Measurements from ENCODE around the gene CCDC186.

Gene CCDC186

DNA sequence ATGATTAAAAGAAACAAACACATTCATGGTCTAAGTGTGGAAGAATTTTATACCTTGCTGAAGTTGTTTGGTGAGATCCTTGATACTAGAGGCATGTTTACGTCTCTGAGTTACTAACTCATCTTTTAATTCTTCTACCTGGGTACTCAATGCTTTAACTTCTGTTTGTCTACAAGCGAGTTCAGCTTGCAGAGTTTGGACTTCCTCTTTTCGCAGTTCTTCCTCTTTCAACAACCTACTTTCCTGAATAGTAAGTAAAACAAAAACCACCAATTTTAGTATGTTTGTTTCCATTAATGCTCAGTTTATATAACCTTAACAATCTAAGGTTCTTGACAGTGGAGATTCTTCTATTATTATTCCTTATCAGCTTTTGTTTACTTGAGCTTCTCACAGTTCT is 42.9 kb downstream of the CCDC186 start:
- TF ChIP-seq CTCF (IDR thresholded peaks at IDR 0.05; ENCODE audit: low read length, missing control alignments), result no peak
- DNase-seq (ENCODE audit: low read depth), result no peak
- H3K4me3 ChIP-seq (replicated peaks; ENCODE audit: low read depth, low read length), result no peak overlapping the region

DNA sequence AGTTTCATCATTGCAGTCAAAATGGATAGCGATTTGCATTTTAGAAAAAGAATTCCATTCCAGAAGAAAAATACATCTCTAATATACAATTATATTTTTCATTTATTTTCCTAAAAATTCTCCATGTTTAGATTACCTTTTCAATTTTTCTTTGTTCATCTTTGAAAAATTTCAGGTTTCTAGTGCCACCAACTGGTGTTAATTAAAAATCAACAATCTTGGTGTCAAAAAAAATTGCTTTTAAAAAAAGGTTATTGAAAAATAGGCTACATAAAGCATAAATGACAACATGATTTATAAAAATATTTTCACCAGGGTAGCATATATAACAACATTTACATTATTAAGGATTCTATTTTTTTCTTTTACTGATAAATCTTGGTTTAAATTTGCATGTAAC is 53.0 kb downstream of the CCDC186 start:
- no peak for TF ChIP-seq CTCF (IDR thresholded peaks at IDR 0.05; ENCODE audit: low read length, missing control alignments)
- no peak overlapping the region for H3K4me3 ChIP-seq (replicated peaks; ENCODE audit: low read depth, low read length)
- no peak for DNase-seq (ENCODE audit: low read depth)

GRCh38 chr10:114118514-114118913 is 55.5 kb downstream of the CCDC186 start:
- no peak for DNase-seq (ENCODE audit: low read depth)
- no peak for TF ChIP-seq CTCF (IDR thresholded peaks at IDR 0.05; ENCODE audit: low read length, missing control alignments)

DNA sequence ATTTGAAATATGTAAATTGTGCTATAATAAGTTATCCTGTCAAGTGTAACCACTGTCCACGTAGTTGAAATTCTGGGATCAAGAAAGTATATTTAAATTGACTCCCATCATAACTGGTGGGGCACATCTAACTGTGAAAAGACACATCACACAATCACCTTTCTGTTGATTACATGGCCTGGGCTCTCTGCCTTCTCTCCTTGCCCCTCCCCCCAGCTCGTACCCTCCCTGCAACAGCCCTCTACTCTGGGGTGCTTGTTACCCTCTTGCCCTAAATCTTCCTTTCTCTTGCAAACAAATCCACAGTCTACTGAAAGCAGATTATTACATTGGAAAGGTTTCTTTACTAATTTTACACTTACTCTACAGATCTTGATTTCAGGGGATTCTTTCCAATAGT is 56.3 kb downstream of the CCDC186 start:
- no peak overlapping the region for H3K4me3 ChIP-seq (replicated peaks; ENCODE audit: low read depth, low read length)
- DNase-seq (ENCODE audit: low read depth), result no peak
- no peak for TF ChIP-seq CTCF (IDR thresholded peaks at IDR 0.05; ENCODE audit: low read length, missing control alignments)

More at GRCh38 chr10:114118514-114118913, 55.5 kb downstream of the CCDC186 start:
- no peak overlapping the region for H3K4me3 ChIP-seq (replicated peaks; ENCODE audit: low read depth, low read length)

DNA sequence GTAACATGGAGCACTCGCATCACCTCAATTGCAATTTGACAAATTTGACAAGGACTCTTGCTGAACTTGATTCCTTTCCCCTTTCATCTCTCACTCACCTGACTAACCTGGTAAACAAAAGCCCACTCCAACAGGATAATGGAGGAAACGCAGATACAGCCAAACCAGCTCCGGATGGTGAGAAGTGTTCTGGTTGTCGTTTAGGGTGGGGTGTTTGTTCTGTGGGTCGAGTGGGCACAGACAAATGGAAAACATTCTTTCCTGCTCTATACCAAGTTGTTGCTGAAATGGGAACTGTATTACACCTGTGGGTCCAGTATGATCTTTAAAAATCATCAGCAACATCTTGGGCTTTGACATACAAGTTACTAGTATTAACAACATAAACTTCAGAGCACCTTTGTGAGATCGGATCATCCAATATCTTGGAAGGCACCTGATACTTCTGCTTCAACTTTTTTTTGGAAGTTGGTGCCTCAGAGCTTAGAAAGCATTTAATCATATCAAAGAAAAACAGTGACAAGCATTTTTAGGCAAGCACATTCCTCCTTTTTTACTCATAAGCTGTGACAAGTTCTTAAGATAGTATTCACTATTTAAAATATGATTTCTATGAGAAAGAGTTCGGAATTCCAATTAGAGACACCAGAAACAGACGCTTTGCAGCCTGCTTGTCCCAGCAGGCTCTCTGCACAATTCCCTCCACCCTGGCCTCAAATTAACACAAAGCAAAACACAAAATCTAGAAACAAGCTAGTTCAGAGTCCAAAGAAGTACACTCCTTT is 58.1 kb downstream of the CCDC186 start:
- no peak for DNase-seq (ENCODE audit: low read depth)
- no peak overlapping the region for H3K4me3 ChIP-seq (replicated peaks; ENCODE audit: low read depth, low read length)
- TF ChIP-seq CTCF (IDR thresholded peaks at IDR 0.05; ENCODE audit: low read length, missing control alignments), result no peak

DNA sequence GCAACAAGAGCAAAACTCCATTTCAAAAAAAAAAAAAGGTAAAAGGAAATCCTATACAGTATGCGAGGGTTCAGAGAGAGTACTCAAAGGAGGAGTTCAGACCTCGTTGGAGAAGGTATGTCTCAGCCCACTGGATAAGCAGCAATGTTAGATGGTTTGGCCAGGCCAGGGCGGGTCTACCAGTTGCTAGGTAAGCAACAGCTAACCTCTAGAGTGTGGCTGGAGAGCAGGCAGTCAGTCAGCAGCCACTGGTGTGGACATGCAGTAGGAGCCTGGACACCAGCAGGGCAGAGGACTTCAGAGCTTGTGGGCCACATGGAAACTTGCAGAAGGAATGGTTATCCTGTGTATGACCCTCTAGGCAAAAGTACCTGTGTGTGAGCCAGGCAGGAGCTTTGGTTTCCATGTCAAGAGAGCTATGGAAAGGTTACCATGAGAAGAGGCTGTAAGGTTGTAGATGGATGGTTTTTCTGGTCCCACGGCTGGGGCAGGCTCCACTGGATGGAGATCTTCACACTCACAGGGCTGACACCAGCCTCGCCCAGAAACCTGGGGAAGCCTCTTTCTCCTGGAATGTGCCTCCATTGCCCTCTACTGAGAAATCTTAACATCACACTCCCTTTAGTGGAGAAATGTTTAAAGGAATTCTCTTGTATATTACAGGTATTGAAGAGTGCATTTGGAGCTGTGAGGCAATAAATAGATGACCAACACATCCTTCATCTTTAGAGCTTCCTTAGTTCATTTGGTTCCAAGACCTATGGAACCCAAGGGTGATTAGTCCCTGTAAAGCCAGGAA is 63.6 kb downstream of the CCDC186 start:
- no peak for DNase-seq (ENCODE audit: low read depth)
- peak; percentile 22 for TF ChIP-seq CTCF (IDR thresholded peaks at IDR 0.05; ENCODE audit: low read length, missing control alignments)
- no peak overlapping the region for H3K4me3 ChIP-seq (replicated peaks; ENCODE audit: low read depth, low read length)
